ENCODE results near the gene SLC30A2. TPM values are rescaled to one million over a fixed set of nuclear protein-coding genes. Genes with fewer than 3 reads are reported as not detected.

Gene SLC30A2
- total and polyA plus RNA-seq, 2 experiments from 2014 or later = 0.07 TPM; not detected in 1

- H3K4me3 Mint-ChIP-seq = no peak overlapping the region
- Histone ChIP-seq H3K27me3 (ENCODE audit: insufficient read depth) (no peaks in the 10 kb centered on the region), H2AFZ (no peak overlapping the region), H3K27ac (ENCODE audit: low read depth) (no peak overlapping the region), H3K4me2 (no peak overlapping the region), H3F3A (replicated peaks; ENCODE audit: low read depth) (no peaks in the 10 kb centered on the region), H3K9me2 (ENCODE audit: insufficient read depth) (no peaks in the 10 kb centered on the region), H3K4me3 (no peak overlapping the region), H3K79me2 (replicated peaks; ENCODE audit: insufficient read depth) (no peaks in the 10 kb centered on the region), H3K36me3 (ENCODE audit: insufficient read depth) (no peaks in the 10 kb centered on the region), H4K20me1 (replicated peaks; ENCODE audit: insufficient read depth) (no peaks in the 10 kb centered on the region), H3K4me1 (ENCODE audit: insufficient read depth) (peaks cover 3% of the 10 kb centered on the region; the same call in 1 of the 2 replicates)
- ATAC-seq (no peak), DNase-seq (ENCODE audit: low spot score) (no peak)
- no peaks in the 10 kb centered on the region for H3K9me3 Mint-ChIP-seq
- H3K27me3 Mint-ChIP-seq (ENCODE audit: insufficient read depth, low read depth, poor library complexity) = peaks cover 9% of the 10 kb centered on the region
- H3K36me3 Mint-ChIP-seq (ENCODE audit: low read depth) = no peaks in the 10 kb centered on the region
- H3K4me1 Mint-ChIP-seq = peaks cover 20% of the 10 kb centered on the region
- no peak overlapping the region for H3K27ac Mint-ChIP-seq
- TF ChIP-seq REST (IDR thresholded peaks at IDR 0.05; ENCODE audit: unreplicated experiment) (no peak), ZNF331 (CRISPR knock-in tag; IDR thresholded peaks at IDR 0.05; ENCODE audit: low read depth) (no peak), CTCF (conservative IDR thresholded peaks at IDR 0.05; ENCODE audit: low read depth in 2 of 2) (no peak), NANOG (IDR thresholded peaks at IDR 0.05; ENCODE audit: borderline replicate concordance) (no peak), EZH2phosphoT487 (IDR thresholded peaks at IDR 0.05; ENCODE audit: unreplicated experiment) (no peak), ETS1 (IDR thresholded peaks at IDR 0.05) (no peak), ZNF114 (CRISPR knock-in tag; IDR thresholded peaks at IDR 0.05) (no peak), POLR2AphosphoS5 (IDR thresholded peaks at IDR 0.05; ENCODE audit: low read depth) (no peak), ZNF462 (CRISPR knock-in tag; IDR thresholded peaks at IDR 0.05) (no peak), CREB1 (CRISPR knock-in tag; IDR thresholded peaks at IDR 0.05; ENCODE audit: low read depth) (no peak), STAT1 (IDR thresholded peaks at IDR 0.05; ENCODE audit: unreplicated experiment) (no peak), EZH2 (IDR thresholded peaks at IDR 0.05; ENCODE audit: low read depth, unreplicated experiment) (no peak), JUNB (IDR thresholded peaks at IDR 0.05; ENCODE audit: unreplicated experiment) (no peak)
Observed at GRCh38 chr1:26023009-26023408, 22.9 kb downstream of the SLC30A2 start.
